Smooth muscle cell (in vitro differentiated cells): ENCODE results near the gene FBXW11. TPM values are rescaled to one million over a fixed set of nuclear protein-coding genes. Genes with fewer than 3 reads are reported as not detected.

Experiments
- DNase-seq: peaks from one replicate; lab custom pipeline; 2025; ENCODE audit not compliant: unreplicated experiment; lab: John Stamatoyannopoulos, UW
- H2AFZ ChIP-seq: fragments of 200-600 bp; sonication (generic); 2 replicates; pipeline ENCODE4 v1.6.0; 2016; ENCODE audit warnings: antibody characterized with exemption, low read depth, mild to moderate bottlenecking
- H3F3A ChIP-seq: fragments of 200-600 bp; sonication (generic); 2 replicates; pipeline ENCODE4 v1.6.0; 2017; ENCODE audit warnings: antibody characterized with exemption, low read depth
- H3K27ac ChIP-seq: fragments of 200-600 bp; sonication (generic); 2 replicates; pipeline ENCODE4 v1.5.1; 2016; ENCODE audit warnings: low read depth, mild to moderate bottlenecking
- H3K27me3 ChIP-seq: fragments of 200-600 bp; sonication (generic); 2 replicates; pipeline ENCODE4 v1.6.1; 2016; ENCODE audit warnings: low read depth, mild to moderate bottlenecking
- H3K36me3 ChIP-seq: fragments of 200-600 bp; sonication (generic); 2 replicates; pipeline ENCODE4 v1.5.1; 2016; ENCODE audit warnings: low read depth
- H3K4me1 ChIP-seq: fragments of 200-600 bp; sonication (generic); 2 replicates; pipeline ENCODE4 v1.5.1; 2016; ENCODE audit warnings: low read depth
- H3K4me2 ChIP-seq: fragments of 200-600 bp; sonication (generic); 2 replicates; pipeline ENCODE4 v1.6.0; 2016; ENCODE audit warnings: mild to moderate bottlenecking
- H3K4me3 ChIP-seq: fragments of 200-600 bp; sonication (generic); 2 replicates; pipeline ENCODE4 v1.5.1; 2016; ENCODE audit warnings: mild to moderate bottlenecking
- H3K79me2 ChIP-seq: fragments of 200-600 bp; sonication (generic); 2 replicates; pipeline ENCODE4 v1.6.0; 2016; ENCODE audit warnings: low read depth, mild to moderate bottlenecking
- H3K9ac ChIP-seq: fragments of 200-600 bp; sonication (generic); 2 replicates; pipeline ENCODE4 v1.6.0; 2016; ENCODE audit warnings: low read depth
- H3K9me3 ChIP-seq: fragments of 200-600 bp; sonication (generic); replicated peaks from 2 replicates; pipeline ENCODE4 v1.5.1; 2016; ENCODE audit warnings: low read depth
- H4K20me1 ChIP-seq: fragments of 200-600 bp; sonication (generic); 2 replicates; pipeline ENCODE4 v1.6.0; 2016; ENCODE audit warnings: low read depth
- CTCF ChIP-seq: fragments of 200-600 bp; sonication (generic); IDR thresholded peaks from 2 replicates; pipeline ENCODE4 v1.5.1; 2017; ENCODE audit warnings: borderline replicate concordance, mild to moderate bottlenecking, antibody characterized with exemption; ENCODE audit not compliant: insufficient read depth, poor library complexity, severe bottlenecking
- WGBS: methylation state at CpG from one replicate; pipeline ENCODE4 v1.1.7; 2016; ENCODE audit warnings: low lambda C conversion rate; 5-methylcytosine and 5-hydroxymethylcytosine counted together
- polyA plus RNA-seq: library from polyadenylated mRNA; unstranded; fragments of >200 nt; fragmentation: Nextera tagmentation; extraction: Ambion mirVana; gene quantifications from 2 replicates; pipeline ENCODE4 v1.2.1, GENCODE V29; 2016
- total RNA-seq: library from RNA; depleted of rRNA; stranded (reverse); fragments of >200 nt; gene quantifications from 2 replicates; pipeline ENCODE4 v1.2.3, GENCODE V29; 2014

Gene FBXW11
- total and polyA plus RNA-seq, 2 experiments from 2014 or later, result 27.4 to 83.7 TPM

DNA sequence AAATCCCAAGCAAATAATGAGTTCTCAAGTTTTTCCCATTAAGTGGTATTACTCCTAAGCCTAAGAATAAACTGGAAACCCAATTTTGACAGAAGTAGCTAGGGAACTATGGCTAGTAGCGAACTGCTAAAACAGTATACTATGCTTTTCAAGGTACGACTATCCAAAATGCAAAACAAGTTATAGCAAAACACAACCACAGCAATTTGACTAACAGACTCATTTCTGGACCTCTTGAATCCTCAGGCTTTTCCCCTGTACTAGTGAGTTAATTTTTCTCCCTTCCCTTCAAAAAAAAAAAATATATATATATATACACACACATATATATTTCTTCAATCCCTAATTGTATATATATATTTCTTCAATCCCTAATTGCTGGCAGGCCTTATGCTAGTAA lies 7.3 kb downstream of the FBXW11 start:
- no peak for TF ChIP-seq CTCF
- Histone ChIP-seq H3K4me2 (no peak overlapping the region), H3K9ac (no peak overlapping the region), H3K9me3 (no peaks in the 10 kb centered on the region), H3K4me1 (peaks cover 27% of the 10 kb centered on the region), H3K27me3 (no peaks in the 10 kb centered on the region), H3K79me2 (peaks cover 100% of the 10 kb centered on the region), H3K27ac (no peak overlapping the region), H3K36me3 (no peaks in the 10 kb centered on the region), H2AFZ (no peak overlapping the region), H3K4me3 (no peak overlapping the region), H3F3A (no peaks in the 10 kb centered on the region), H4K20me1 (peaks cover 100% of the 10 kb centered on the region)
- no peak for DNase-seq
- WGBS, result 93% methylated on average over 2 of the region's 2 CpGs

- no peaks in the 10 kb centered on the region for H3K9me3 ChIP-seq
- peaks cover 100% of the 10 kb centered on the region for H4K20me1 ChIP-seq
- peaks cover 100% of the 10 kb centered on the region for H3K79me2 ChIP-seq
- H3K4me3 ChIP-seq, result no peak overlapping the region
- WGBS, result 63% methylated on average over 3 of the region's 3 CpGs
- TF ChIP-seq CTCF, result no peak
- peaks cover 18% of the 10 kb centered on the region for H3K4me1 ChIP-seq
- no peak overlapping the region for H3K4me2 ChIP-seq
- no peaks in the 10 kb centered on the region for H3K27me3 ChIP-seq
- H3F3A ChIP-seq, result no peaks in the 10 kb centered on the region
- no peak overlapping the region for H3K9ac ChIP-seq
- DNase-seq, result no peak
- no peak overlapping the region for H3K27ac ChIP-seq
- H2AFZ ChIP-seq, result no peak overlapping the region
- no peaks in the 10 kb centered on the region for H3K36me3 ChIP-seq
Measured at GRCh38 chr5:171997011-171997410, 9.4 kb downstream of the FBXW11 start.

DNA sequence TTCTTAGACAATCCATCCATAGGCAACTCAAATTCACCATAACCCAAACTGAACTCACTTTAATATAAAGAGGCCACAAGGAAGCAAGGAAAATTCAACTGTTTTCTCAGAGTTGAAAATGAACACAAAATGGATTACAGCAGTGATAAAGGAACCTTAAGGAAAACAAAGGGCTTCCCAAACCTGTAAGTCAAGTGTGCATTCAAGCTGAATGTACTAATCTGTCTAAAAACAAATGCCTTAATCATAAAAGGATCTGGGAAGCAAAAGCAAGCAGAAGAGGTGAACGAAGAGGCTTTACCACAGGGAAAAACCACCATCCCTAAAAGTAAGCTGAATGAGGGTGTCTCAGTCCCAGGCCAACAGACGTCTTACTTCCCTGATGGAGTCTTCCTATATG lies 13.6 kb downstream of the FBXW11 start:
- no peak for DNase-seq
- H3K4me1 ChIP-seq, result no peaks in the 10 kb centered on the region
- H3K4me2 ChIP-seq, result no peak overlapping the region
- no peak overlapping the region for H3K27ac ChIP-seq
- TF ChIP-seq CTCF, result no peak
- H3K9ac ChIP-seq, result no peak overlapping the region
- no peaks in the 10 kb centered on the region for H3K36me3 ChIP-seq
- H2AFZ ChIP-seq, result no peak overlapping the region
- no peaks in the 10 kb centered on the region for H3F3A ChIP-seq
- 89% methylated on average over 2 of the region's 2 CpGs for WGBS
- H4K20me1 ChIP-seq, result peaks cover 100% of the 10 kb centered on the region
- peaks cover 97% of the 10 kb centered on the region for H3K79me2 ChIP-seq
- H3K4me3 ChIP-seq, result no peak overlapping the region
- no peaks in the 10 kb centered on the region for H3K9me3 ChIP-seq
- no peaks in the 10 kb centered on the region for H3K27me3 ChIP-seq

GRCh38 chr5:171992305-171992704 lies 14.1 kb downstream of the FBXW11 start:
- Histone ChIP-seq H3K27me3 (no peaks in the 10 kb centered on the region), H3K9ac (no peak overlapping the region), H3K36me3 (no peaks in the 10 kb centered on the region), H3K4me3 (no peak overlapping the region), H2AFZ (no peak overlapping the region), H3K9me3 (no peaks in the 10 kb centered on the region), H3K27ac (no peak overlapping the region), H3K79me2 (peaks cover 97% of the 10 kb centered on the region), H3F3A (no peaks in the 10 kb centered on the region), H4K20me1 (peaks cover 100% of the 10 kb centered on the region), H3K4me2 (no peak overlapping the region), H3K4me1 (no peaks in the 10 kb centered on the region)
- DNase-seq, result no peak
- 91% methylated on average over 3 of the region's 3 CpGs for WGBS
- no peak for TF ChIP-seq CTCF
